Measurements from ENCODE around the gene APAF1.

- no peak for TF ChIP-seq CTCF (IDR thresholded peaks at IDR 0.05; ENCODE audit: borderline replicate concordance, extremely low read depth, low read length, poor library complexity, severe bottlenecking)
- TF ChIP-seq EZH2 (IDR thresholded peaks at IDR 0.05; ENCODE audit: borderline replicate concordance, low read depth, low read length, severe bottlenecking), result no peak
These were observed 82.1 kb downstream of the APAF1 start for GRCh38 chr12:98727196-98727595.
